H1 (cell line): ENCODE results near the gene PIGM. TPM values are rescaled to one million over a fixed set of nuclear protein-coding genes. Genes with fewer than 3 reads are reported as not detected.

Experiments used
- CTCF ChIA-PET: fragments of 300-600 bp; sonication (Branson Sonifier 250); formaldehyde crosslinking; loops from one replicate; lab custom pipeline; 2021; ENCODE audit not compliant: partially characterized antibody; lab: Charles Lee
- POLR2A ChIA-PET: fragments of 300-600 bp; sonication (Branson Sonifier 250); formaldehyde crosslinking; loops from one replicate; lab custom pipeline; 2021; ENCODE audit warnings: inconsistent platforms; ENCODE audit not compliant: partially characterized antibody; lab: Charles Lee
- DNase-seq, 2 experiments: peaks; one replicate each; pipeline versions ENCODE4 v3.0.0 to v3.0.0-alpha.2; 2010 to 2022; ENCODE audit warnings: low spot score in 2 of 2, low read depth in 1 of 2, mixed read lengths in 1 of 2
- FAIRE-seq: peaks from 2 replicates; lab custom pipeline; 2011; peaks lifted over from hg19 to GRCh38; lab: Jason Lieb, UNC
- H2AFZ ChIP-seq: 2 replicates; pipeline ENCODE4 v1.8.1; 2012; ENCODE audit warnings: low read length, inconsistent platforms
- H2AK5ac ChIP-seq: 2 replicates; pipeline ENCODE4 v1.6.1; 2013; ENCODE audit warnings: low read depth, low read length
- H2BK120ac ChIP-seq: replicated peaks from 2 replicates; pipeline ENCODE3; 2013; ENCODE audit warnings: low read depth, low read length, inconsistent platforms
- H2BK12ac ChIP-seq: 2 replicates; pipeline ENCODE4 v1.6.1; 2013; ENCODE audit warnings: low read depth, low read length
- H2BK15ac ChIP-seq: 2 replicates; pipeline ENCODE4 v1.6.1; 2013; ENCODE audit warnings: low read length
- H2BK20ac ChIP-seq: 2 replicates; pipeline ENCODE4 v1.6.1; 2013; ENCODE audit warnings: low read length
- H2BK5ac ChIP-seq: 2 replicates; pipeline ENCODE4 v1.6.1; 2013; ENCODE audit warnings: low read depth, low read length
- H3K14ac ChIP-seq: 2 replicates; pipeline ENCODE4 v1.6.1; 2013; ENCODE audit warnings: inconsistent platforms; ENCODE audit not compliant: insufficient read length
- H3K18ac ChIP-seq: 2 replicates; pipeline ENCODE4 v1.6.1; 2013; ENCODE audit warnings: low read length; ENCODE audit errors: extremely low read depth
- H3K23ac ChIP-seq: 2 replicates; pipeline ENCODE4 v1.6.1; 2013; ENCODE audit warnings: inconsistent platforms; ENCODE audit not compliant: insufficient read length
- H3K23me2 ChIP-seq: 2 replicates; pipeline ENCODE4 v1.6.1; 2013; ENCODE audit warnings: low read depth, low read length
- H3K27ac ChIP-seq: 2 replicates; pipeline ENCODE4 v1.6.1; 2011; ENCODE audit warnings: low read depth, low read length, inconsistent platforms
- H3K27me3 ChIP-seq, 4 experiments: replicated peaks in 1 of 4; 1 replicate in 1 of 4; 2 replicates in 3 of 4; pipeline versions ENCODE4 v1.6.1 to v1.8.1; 2011 to 2013; ENCODE audit warnings: low read length in 3 of 4, mild to moderate bottlenecking in 3 of 4, inconsistent platforms in 2 of 4, mixed read lengths in 2 of 4, moderate library complexity in 1 of 4; ENCODE audit not compliant: control insufficient read depth in 3 of 4, insufficient read depth in 3 of 4; ENCODE audit errors: extremely low read depth in 1 of 4
- H3K36me3 ChIP-seq, 4 experiments: 2 replicates each; pipeline versions ENCODE4 v1.6.1 to v1.8.1; 2011 to 2013; ENCODE audit warnings: mild to moderate bottlenecking in 4 of 4, low read length in 3 of 4, moderate library complexity in 2 of 4, control low read depth in 1 of 4, inconsistent platforms in 1 of 4; ENCODE audit not compliant: insufficient read depth in 4 of 4, control insufficient read depth in 2 of 4
- H3K4ac ChIP-seq: replicated peaks from 2 replicates; pipeline ENCODE3; 2013; ENCODE audit warnings: low read length, low read depth, mixed read lengths, inconsistent platforms; ENCODE audit not compliant: insufficient read length
- H3K4me1 ChIP-seq, 4 experiments: replicated peaks in 1 of 4; 1 replicate in 1 of 4; 2 replicates in 3 of 4; pipeline versions ENCODE4 v1.6.1 to v1.8.1; 2011 to 2013; ENCODE audit warnings: low read length in 3 of 4, inconsistent platforms in 2 of 4, mixed read lengths in 1 of 4; ENCODE audit not compliant: insufficient read depth in 4 of 4, control insufficient read depth in 3 of 4
- H3K4me2 ChIP-seq, 2 experiments: 2 replicates each; pipeline versions ENCODE4 v1.6.1 to v1.8.1; 2011 to 2013; ENCODE audit warnings: low read depth in 2 of 2, low read length in 2 of 2, control low read depth in 1 of 2, inconsistent platforms in 1 of 2, mild to moderate bottlenecking in 1 of 2; ENCODE audit not compliant: insufficient read depth in 1 of 2
- H3K4me3 ChIP-seq, 4 experiments: fragments of 200-600, 300-600 bp in 1 of 4; sonication (generic), shearing (Covaris generic), sonication (Bioruptor Twin) in 1 of 4; 2 replicates each; pipeline versions ENCODE4 v1.5.1 to v1.8.1; 2011 to 2016; ENCODE audit warnings: low read length in 4 of 4, low read depth in 3 of 4, control low read depth in 2 of 4, inconsistent platforms in 2 of 4, mild to moderate bottlenecking in 2 of 4, mixed read lengths in 1 of 4, moderate library complexity in 1 of 4; ENCODE audit not compliant: insufficient read depth in 2 of 4; ENCODE audit errors: extremely low read depth in 1 of 4
- H3K56ac ChIP-seq: replicated peaks from 2 replicates; pipeline ENCODE3; 2013; ENCODE audit warnings: low read depth, mild to moderate bottlenecking, mixed read lengths, low read length, inconsistent platforms; ENCODE audit not compliant: insufficient read length
- H3K79me1 ChIP-seq: 2 replicates; pipeline ENCODE4 v1.6.1; 2013; ENCODE audit warnings: low read depth, low read length, control low read depth
- H3K79me2 ChIP-seq, 2 experiments: 2 replicates each; pipeline versions ENCODE4 v1.6.1 to v1.8.1; 2012 to 2013; ENCODE audit warnings: low read length in 2 of 2, mild to moderate bottlenecking in 2 of 2, inconsistent platforms in 1 of 2; ENCODE audit not compliant: insufficient read depth in 2 of 2, control insufficient read depth in 1 of 2
- H3K9ac ChIP-seq, 4 experiments: replicated peaks in 1 of 4; 1 replicate in 1 of 4; 2 replicates in 3 of 4; pipeline versions ENCODE4 v1.6.1 to v1.8.1; 2011 to 2013; ENCODE audit warnings: low read depth in 3 of 4, low read length in 3 of 4, control low read depth in 2 of 4, mild to moderate bottlenecking in 2 of 4, moderate library complexity in 2 of 4, inconsistent platforms in 1 of 4; ENCODE audit errors: extremely low read depth in 1 of 4
- H3K9me3 ChIP-seq, 2 experiments: 2 replicates each; pipeline versions ENCODE4 v1.6.1 to v1.8.1; 2012 to 2013; ENCODE audit warnings: mild to moderate bottlenecking in 2 of 2, moderate library complexity in 2 of 2, control low read depth in 1 of 2, inconsistent platforms in 1 of 2, low read depth in 1 of 2, low read length in 1 of 2, mixed read lengths in 1 of 2; ENCODE audit not compliant: insufficient read depth in 2 of 2
- H4K20me1 ChIP-seq, 2 experiments: replicated peaks in 1 of 2; 2 replicates each; pipeline versions ENCODE3 to v1.8.1; 2011 to 2013; ENCODE audit warnings: inconsistent platforms in 2 of 2, low read length in 2 of 2, mild to moderate bottlenecking in 1 of 2; ENCODE audit not compliant: insufficient read depth in 2 of 2, control insufficient read depth in 1 of 2
- H4K5ac ChIP-seq: 2 replicates; pipeline ENCODE4 v1.6.1; 2013; ENCODE audit warnings: low read length, low read depth, mixed read lengths, inconsistent platforms; ENCODE audit not compliant: insufficient read length
- H4K8ac ChIP-seq: 2 replicates; pipeline ENCODE4 v1.8.0; 2013; ENCODE audit warnings: mild to moderate bottlenecking, moderate library complexity, low read length, inconsistent platforms; ENCODE audit not compliant: insufficient read depth; ENCODE audit errors: extremely low read depth
- H4K91ac ChIP-seq: replicated peaks from 2 replicates; pipeline ENCODE3; 2013; ENCODE audit warnings: low read length, mixed read lengths, inconsistent platforms; ENCODE audit not compliant: insufficient read length
- ASH2L ChIP-seq: fragments of 200-600, 300-600 bp; sonication (generic); IDR thresholded peaks from one replicate; pipeline ENCODE4 v1.7.1; 2017; ENCODE audit warnings: low read length
- EZH2 ChIP-seq: fragments of 200-600 bp; sonication (generic); IDR thresholded peaks from 2 replicates; pipeline ENCODE4 v1.7.1; 2012; ENCODE audit warnings: low read depth, mild to moderate bottlenecking, moderate library complexity, low read length, inconsistent platforms; ENCODE audit not compliant: severe bottlenecking
- HDAC2 ChIP-seq, 2 experiments: fragments of 300-600 bp in 1 of 2; sonication (generic) in 1 of 2; IDR thresholded peaks; 2 replicates each; pipeline ENCODE4 v1.6.1; 2011 to 2012; ENCODE audit warnings: low read depth in 2 of 2, low read length in 2 of 2, mild to moderate bottlenecking in 2 of 2, moderate library complexity in 2 of 2, borderline replicate concordance in 1 of 2, inconsistent platforms in 1 of 2
- KDM4A ChIP-seq: IDR thresholded peaks from one replicate; pipeline ENCODE4 v1.7.1; 2012; ENCODE audit warnings: low read depth, mild to moderate bottlenecking, moderate library complexity, low read length, inconsistent platforms; ENCODE audit not compliant: severe bottlenecking
- KDM5A ChIP-seq: fragments of 200-600 bp; IDR thresholded peaks from 2 replicates; pipeline ENCODE4 v1.7.1; 2012; ENCODE audit warnings: mild to moderate bottlenecking, low read length, inconsistent platforms, mixed read lengths
- RAD21 ChIP-seq, 2 experiments: IDR thresholded peaks in 1 of 2; conservative IDR thresholded peaks in 1 of 2; 2 replicates each; pipeline ENCODE4 v1.6.1; 2011; ENCODE audit warnings: low read depth in 2 of 2, low read length in 2 of 2, improper control_type of control experiment in 1 of 2, inconsistent platforms in 1 of 2, mild to moderate bottlenecking in 1 of 2, moderate library complexity in 1 of 2
- WGBS, 2 experiments: shearing (Covaris generic) in 1 of 2; methylation state at CpG; one replicate each; pipeline versions ENCODE4 v1.1.6 to v1.1.7; 2013 to 2015; ENCODE audit warnings: low lambda C conversion rate in 2 of 2, mixed read lengths in 2 of 2, inconsistent platforms in 1 of 2, low coverage in 1 of 2, missing lambda C conversion rate in 1 of 2; ENCODE audit not compliant: insufficient replicate concordance in 2 of 2, insufficient coverage in 1 of 2, insufficient read length in 1 of 2; ENCODE audit errors: extremely low coverage in 1 of 2, missing lambda C conversion rate in 1 of 2; 5-methylcytosine and 5-hydroxymethylcytosine counted together
- polyA plus RNA-seq, 7 experiments: library from polyadenylated mRNA; depleted of rRNA in 3 of 7; stranded (reverse) in 5 of 7; unstranded in 2 of 7; fragments of >200 nt in 5 of 7; fragments of 200-250 nt in 2 of 7; gene quantifications; 1 replicate in 5 of 7; 2 replicates in 1 of 7; 4 replicates in 1 of 7; pipeline versions ENCODE4 v1.2.1 to v1.2.3, GENCODE V29; 2011 to 2013; ENCODE audit warnings: missing spikeins in 2 of 7, mixed read lengths in 2 of 7
- total RNA-seq: library from RNA; stranded (reverse); fragmentation: NEBNext Ultra II Directional; extraction: Animal tissue kit (Norgen Biotek cat#: 25700); gene quantifications from 2 replicates; pipeline ENCODE4 v1.2.1, GENCODE V29; 2021

PIGM gene
- total and polyA plus RNA-seq, 2 of the 8 experiments (the other 6 are each of a cell fraction or from before 2014, with no cell fraction given) = 5.4 to 6.0 TPM

DNA sequence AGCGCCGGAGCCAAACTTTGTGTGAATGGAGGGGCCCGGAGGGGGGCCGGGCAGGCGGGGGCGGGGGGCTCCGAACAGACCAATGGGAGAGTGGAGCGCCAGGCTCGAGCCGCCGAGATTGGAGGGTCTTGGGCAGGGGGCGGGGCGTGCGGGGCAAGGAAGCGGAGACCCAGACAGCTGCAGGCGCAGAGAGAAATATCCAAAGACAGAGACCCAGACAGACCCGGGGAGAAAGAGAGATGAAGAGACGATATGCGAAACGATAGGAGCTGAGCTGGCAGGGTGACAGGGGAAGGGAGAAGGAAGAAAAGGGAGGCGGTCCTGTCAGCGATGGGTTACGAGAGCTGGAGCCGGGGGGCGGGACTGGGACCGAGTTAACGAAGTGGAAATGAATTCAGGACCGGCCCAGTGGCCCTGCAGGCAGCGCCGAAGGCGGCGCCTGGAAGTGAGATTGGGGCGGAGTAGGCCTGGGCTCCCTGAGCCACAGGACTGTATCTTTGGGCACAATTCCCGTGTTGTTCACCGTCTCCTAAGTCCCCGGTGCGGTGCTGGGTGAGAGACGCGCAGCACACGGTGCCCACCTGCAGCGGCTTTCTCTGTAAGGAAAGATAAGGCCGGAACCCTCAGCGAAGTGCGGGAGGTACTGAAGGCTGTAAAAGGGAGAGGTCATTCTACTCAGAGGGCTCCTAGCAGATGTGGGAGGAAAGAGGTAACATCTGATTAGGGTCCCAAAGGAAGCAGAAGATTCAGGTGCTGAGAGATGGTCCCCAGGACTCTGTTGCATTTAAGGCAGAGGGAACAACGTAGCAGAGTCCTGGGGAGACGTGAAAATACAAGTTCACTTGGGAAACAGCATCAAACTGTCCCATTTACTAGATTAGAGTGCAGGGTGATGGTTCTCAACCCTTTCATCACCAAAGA is 38.7 kb upstream of the PIGM start:
- Histone ChIP-seq H3K23me2 (peaks cover 8% of the 10 kb centered on the region), H3K27me3 (peaks cover 0 to 14% (median 11%) of the 10 kb centered on the region in 4 experiments; a peak in 6 of 7 replicates), H3K14ac (no peak overlapping the region), H4K8ac (peak overlapping the region; percentile 71; the same call in 1 of the 2 replicates), H2AFZ (peak overlapping the region; percentile 86), H2BK20ac (no peak overlapping the region), H3K27ac (no peak overlapping the region), H2AK5ac (no peak overlapping the region), H3K4me2 (peak overlapping the region; percentile 90 to 93), H4K5ac (no peak overlapping the region), H3K56ac (no peak overlapping the region), H4K20me1 (no peaks in the 10 kb centered on the region), H3K4ac (no peak overlapping the region), H3K79me1 (no peaks in the 10 kb centered on the region), H3K9ac (no peak overlapping the region; a peak in 1 of 7 replicates), H3K23ac (no peak overlapping the region), H3K18ac (no peak overlapping the region; the same call in 1 of the 2 replicates), H2BK5ac (no peak overlapping the region), H3K4me3 (peak overlapping the region; percentile 70 to 78 (median 70)), H2BK15ac (no peak overlapping the region), H4K91ac (no peak overlapping the region), H3K79me2 (no peaks in the 10 kb centered on the region), H3K36me3 (no peaks in the 10 kb centered on the region), H3K9me3 (no peaks in the 10 kb centered on the region), H2BK12ac (no peak overlapping the region), H2BK120ac (no peak overlapping the region), H3K4me1 (peaks cover 0 to 12% (median 6%) of the 10 kb centered on the region in 4 experiments; a peak in 5 of 7 replicates)
- FAIRE-seq (no peak), DNase-seq (peak in 1 of 2 experiments; percentile 92)
- WGBS, 2 experiments = 6% methylated on average over 24 of the region's 46 CpGs; no CpG with 5 or more reads in 1 of the 2 experiments
- ChIA-PET CTCF (interaction anchor here (46.4 to 50.1 kb wide), 2 partner anchors 4 to 13 kb away, joined by 1874 read pairs; partner anchors contain the start of genes IGSF8, KCNJ10 and KCNJ9), POLR2A (interaction anchor here (0.6 to 2.4 kb wide), 6 partner anchors 11 to 28 kb away, joined by 3 to 7 read pairs (median 4); partner anchors contain the start of gene KCNJ9)
- TF ChIP-seq ASH2L = peak; percentile 81
- no peak for TF ChIP-seq RAD21 (IDR thresholded peaks at IDR 0.05 in 1 of 2, conservative IDR thresholded peaks at IDR 0.05 in 1 of 2; ENCODE audit: low read depth in 2 of 2, low read length in 2 of 2)
- peak; percentile 31 for TF ChIP-seq EZH2
- peak; percentile 70 for TF ChIP-seq KDM4A
- no peak for TF ChIP-seq KDM5A
- TF ChIP-seq HDAC2 (IDR thresholded peaks at IDR 0.05; ENCODE audit: borderline replicate concordance in 1 of 2, low read depth in 2 of 2, low read length in 2 of 2) = 0 out of 4 replicates have a peak, but pooled peaks of 1 of the 2 experiments have one; percentile 69
